Neural cell (in vitro differentiated cells): ENCODE measurements around the gene SLC9B1. TPM values are rescaled to one million over a fixed set of nuclear protein-coding genes. Genes with fewer than 3 reads are reported as not detected.

Experiments used
- H2AFZ ChIP-seq: fragments of 200-600, 300-800 bp; sonication (generic), shearing (Covaris generic); 2 replicates; pipeline ENCODE4 v1.6.0; 2014; ENCODE audit warnings: low read depth, mild to moderate bottlenecking, antibody characterized with exemption, low read length, moderate library complexity
- H3F3A ChIP-seq: fragments of 200-600 bp; shearing (Covaris generic); 2 replicates; pipeline ENCODE4 v1.6.1; 2016; ENCODE audit warnings: mild to moderate bottlenecking, moderate library complexity, mixed read lengths, antibody characterized with exemption, low read length; ENCODE audit not compliant: insufficient read depth, poor library complexity, severe bottlenecking
- H3K27ac ChIP-seq: fragments of 200-600, 300-800 bp; sonication (generic), shearing (Covaris generic); 2 replicates; pipeline ENCODE4 v1.5.1; 2014; ENCODE audit warnings: mild to moderate bottlenecking, low read length, moderate library complexity
- H3K27me3 ChIP-seq: fragments of 300-800, 200-600 bp; sonication (generic), shearing (Covaris generic); 2 replicates; pipeline ENCODE4 v1.6.0; 2014; ENCODE audit warnings: mild to moderate bottlenecking, low read depth, low read length, moderate library complexity; ENCODE audit not compliant: insufficient read depth
- H3K36me3 ChIP-seq: fragments of 300-800, 200-600 bp; sonication (generic), shearing (Covaris generic); 2 replicates; pipeline ENCODE4 v1.5.1; 2014; ENCODE audit warnings: mild to moderate bottlenecking, antibody characterized with exemption, low read length, moderate library complexity; ENCODE audit not compliant: insufficient read depth
- H3K4me2 ChIP-seq: fragments of 300-800, 200-600 bp; sonication (generic), shearing (Covaris generic); 2 replicates; pipeline ENCODE4 v1.6.0; 2014; ENCODE audit warnings: mild to moderate bottlenecking, low read length
- H3K4me3 ChIP-seq: fragments of 300-800, 200-600 bp; sonication (generic), shearing (Covaris generic); 2 replicates; pipeline ENCODE4 v1.5.1; 2014; ENCODE audit warnings: mild to moderate bottlenecking, low read length, moderate library complexity
- H3K79me2 ChIP-seq: fragments of 200-600 bp; shearing (Covaris generic); replicated peaks from 2 replicates; pipeline ENCODE4 v1.6.0; 2014; ENCODE audit warnings: mild to moderate bottlenecking, low read length, moderate library complexity; ENCODE audit not compliant: insufficient read depth
- H3K9ac ChIP-seq: fragments of 300-800, 200-600 bp; sonication (generic), shearing (Covaris generic); 2 replicates; pipeline ENCODE4 v1.6.1; 2016; ENCODE audit warnings: mild to moderate bottlenecking, low read length, mixed read lengths
- H3K9me2 ChIP-seq: fragments of 200-600 bp; shearing (Covaris generic); 2 replicates; pipeline ENCODE4 v1.6.1; 2016; ENCODE audit warnings: mild to moderate bottlenecking, low read length, mixed read lengths; ENCODE audit not compliant: insufficient read depth
- H3K9me3 ChIP-seq: fragments of 200-600, 300-800 bp; sonication (generic), shearing (Covaris generic); 2 replicates; pipeline ENCODE4 v1.6.1; 2016; ENCODE audit warnings: mild to moderate bottlenecking, mixed run types, low read length, moderate library complexity, mixed read lengths
- H4K20me1 ChIP-seq: fragments of 200-600 bp; shearing (Covaris generic); 2 replicates; pipeline ENCODE4 v1.6.1; 2016; ENCODE audit warnings: mild to moderate bottlenecking, mixed run types; ENCODE audit not compliant: insufficient read depth
- CTCF ChIP-seq: fragments of 450-650 bp; IDR thresholded peaks from 2 replicates; pipeline ENCODE4 v1.5.1; 2014; ENCODE audit warnings: antibody characterized with exemption, mild to moderate bottlenecking, moderate library complexity; ENCODE audit not compliant: poor library complexity, severe bottlenecking
- EP300 ChIP-seq: fragments of 450-650 bp; conservative IDR thresholded peaks from 2 replicates; pipeline ENCODE4 v1.6.1; 2014; ENCODE audit warnings: antibody characterized with exemption, mild to moderate bottlenecking, moderate library complexity; ENCODE audit not compliant: poor library complexity, severe bottlenecking
- EZH2 ChIP-seq: fragments of 200-600, 300-800 bp; shearing (Covaris generic), sonication (generic); IDR thresholded peaks from 2 replicates; pipeline ENCODE4 v1.6.1; 2014; ENCODE audit warnings: antibody characterized with exemption, low read length, borderline replicate concordance, mild to moderate bottlenecking; ENCODE audit not compliant: insufficient read depth, poor library complexity, severe bottlenecking
- MXI1 ChIP-seq: fragments of 450-650 bp; conservative IDR thresholded peaks from 2 replicates; pipeline ENCODE4 v1.6.1; 2014; ENCODE audit warnings: antibody characterized with exemption, mild to moderate bottlenecking; ENCODE audit not compliant: poor library complexity, severe bottlenecking
- POLR2AphosphoS5 ChIP-seq: IDR thresholded peaks from 2 replicates; pipeline ENCODE4 v1.6.1; 2012
- RAD21 ChIP-seq: fragments of 450-650 bp; conservative IDR thresholded peaks from 2 replicates; pipeline ENCODE4 v1.6.1; 2014; ENCODE audit warnings: antibody characterized with exemption, mild to moderate bottlenecking, moderate library complexity
- REST ChIP-seq: IDR thresholded peaks from 2 replicates; pipeline ENCODE4 v1.6.1; 2012; ENCODE audit warnings: borderline replicate concordance
- SMC3 ChIP-seq: fragments of 450-650 bp; conservative IDR thresholded peaks from 2 replicates; pipeline ENCODE4 v1.6.1; 2014; ENCODE audit warnings: antibody characterized with exemption, mild to moderate bottlenecking, moderate library complexity; ENCODE audit not compliant: poor library complexity
- TAF1 ChIP-seq: IDR thresholded peaks from 2 replicates; pipeline ENCODE4 v1.6.1; 2012; ENCODE audit warnings: low read depth
- polyA plus RNA-seq: library from polyadenylated mRNA; depleted of rRNA; stranded (reverse); fragments of >200 nt; gene quantifications from 2 replicates; pipeline ENCODE4 v1.2.3, GENCODE V29; 2014

SLC9B1 gene
- polyA plus RNA-seq, 1 donor from 2014 or later: not detected

GRCh38 chr4:102862016-102862415 is 157.5 kb downstream of the SLC9B1 start:
- Histone ChIP-seq H3K36me3 (no peaks in the 10 kb centered on the region), H4K20me1 (no peaks in the 10 kb centered on the region), H2AFZ (no peak overlapping the region), H3K4me3 (no peak overlapping the region), H3K9ac (no peak overlapping the region), H3K9me3 (no peaks in the 10 kb centered on the region), H3K9me2 (no peaks in the 10 kb centered on the region), H3K79me2 (no peaks in the 10 kb centered on the region), H3K4me2 (no peak overlapping the region), H3F3A (no peaks in the 10 kb centered on the region), H3K27me3 (no peaks in the 10 kb centered on the region), H3K27ac (no peak overlapping the region)
- TF ChIP-seq SMC3 (no peak), REST (no peak), RAD21 (no peak), EZH2 (no peak), MXI1 (no peak), EP300 (no peak), CTCF (no peak), POLR2AphosphoS5 (no peak), TAF1 (no peak)

GRCh38 chr4:102860611-102861324 is 158.7 kb downstream of the SLC9B1 start:
- Histone ChIP-seq H3F3A (no peaks in the 10 kb centered on the region), H3K79me2 (no peaks in the 10 kb centered on the region), H3K36me3 (no peaks in the 10 kb centered on the region), H4K20me1 (no peaks in the 10 kb centered on the region), H3K4me3 (no peak overlapping the region), H3K9ac (no peak overlapping the region), H3K4me2 (no peak overlapping the region), H3K9me3 (no peaks in the 10 kb centered on the region), H3K27me3 (no peaks in the 10 kb centered on the region), H2AFZ (no peak overlapping the region), H3K27ac (no peak overlapping the region), H3K9me2 (no peaks in the 10 kb centered on the region)
- TF ChIP-seq TAF1 (no peak), SMC3 (no peak), EP300 (no peak), REST (no peak), MXI1 (no peak), POLR2AphosphoS5 (no peak)
